Smooth muscle cell (in vitro differentiated cells): Measurements from ENCODE around the gene TEK. TPM values are rescaled to one million over a fixed set of nuclear protein-coding genes. Genes with fewer than 3 reads are reported as not detected.

ENCODE experiments used
- DNase-seq: peaks from one replicate; lab custom pipeline; 2025; ENCODE audit not compliant: unreplicated experiment; lab: John Stamatoyannopoulos, UW
- H2AFZ ChIP-seq: fragments of 200-600 bp; sonication (generic); 2 replicates; pipeline ENCODE4 v1.6.0; 2016; ENCODE audit warnings: antibody characterized with exemption, low read depth, mild to moderate bottlenecking
- H3F3A ChIP-seq: fragments of 200-600 bp; sonication (generic); 2 replicates; pipeline ENCODE4 v1.6.0; 2017; ENCODE audit warnings: antibody characterized with exemption, low read depth
- H3K27ac ChIP-seq: fragments of 200-600 bp; sonication (generic); 2 replicates; pipeline ENCODE4 v1.5.1; 2016; ENCODE audit warnings: low read depth, mild to moderate bottlenecking
- H3K27me3 ChIP-seq: fragments of 200-600 bp; sonication (generic); 2 replicates; pipeline ENCODE4 v1.6.1; 2016; ENCODE audit warnings: low read depth, mild to moderate bottlenecking
- H3K36me3 ChIP-seq: fragments of 200-600 bp; sonication (generic); 2 replicates; pipeline ENCODE4 v1.5.1; 2016; ENCODE audit warnings: low read depth
- H3K4me1 ChIP-seq: fragments of 200-600 bp; sonication (generic); 2 replicates; pipeline ENCODE4 v1.5.1; 2016; ENCODE audit warnings: low read depth
- H3K4me2 ChIP-seq: fragments of 200-600 bp; sonication (generic); 2 replicates; pipeline ENCODE4 v1.6.0; 2016; ENCODE audit warnings: mild to moderate bottlenecking
- H3K4me3 ChIP-seq: fragments of 200-600 bp; sonication (generic); 2 replicates; pipeline ENCODE4 v1.5.1; 2016; ENCODE audit warnings: mild to moderate bottlenecking
- H3K79me2 ChIP-seq: fragments of 200-600 bp; sonication (generic); 2 replicates; pipeline ENCODE4 v1.6.0; 2016; ENCODE audit warnings: low read depth, mild to moderate bottlenecking
- H3K9ac ChIP-seq: fragments of 200-600 bp; sonication (generic); 2 replicates; pipeline ENCODE4 v1.6.0; 2016; ENCODE audit warnings: low read depth
- H3K9me3 ChIP-seq: fragments of 200-600 bp; sonication (generic); replicated peaks from 2 replicates; pipeline ENCODE4 v1.5.1; 2016; ENCODE audit warnings: low read depth
- H4K20me1 ChIP-seq: fragments of 200-600 bp; sonication (generic); 2 replicates; pipeline ENCODE4 v1.6.0; 2016; ENCODE audit warnings: low read depth
- WGBS: methylation state at CpG from one replicate; pipeline ENCODE4 v1.1.7; 2016; ENCODE audit warnings: low lambda C conversion rate; 5-methylcytosine and 5-hydroxymethylcytosine counted together
- polyA plus RNA-seq: library from polyadenylated mRNA; unstranded; fragments of >200 nt; fragmentation: Nextera tagmentation; extraction: Ambion mirVana; gene quantifications from 2 replicates; pipeline ENCODE4 v1.2.1, GENCODE V29; 2016
- total RNA-seq: library from RNA; depleted of rRNA; stranded (reverse); fragments of >200 nt; gene quantifications from 2 replicates; pipeline ENCODE4 v1.2.3, GENCODE V29; 2014
- TF ChIP-seq, protein P1 (sequence below): fragments of 200-600 bp; sonication (generic); IDR thresholded peaks from 2 replicates; pipeline ENCODE4 v1.5.1; 2017; ENCODE audit warnings: borderline replicate concordance, mild to moderate bottlenecking, antibody characterized with exemption; ENCODE audit not compliant: insufficient read depth, poor library complexity, severe bottlenecking

TEK gene
- total and polyA plus RNA-seq, 2 experiments from 2014 or later = 36.0 to 58.9 TPM

DNA sequence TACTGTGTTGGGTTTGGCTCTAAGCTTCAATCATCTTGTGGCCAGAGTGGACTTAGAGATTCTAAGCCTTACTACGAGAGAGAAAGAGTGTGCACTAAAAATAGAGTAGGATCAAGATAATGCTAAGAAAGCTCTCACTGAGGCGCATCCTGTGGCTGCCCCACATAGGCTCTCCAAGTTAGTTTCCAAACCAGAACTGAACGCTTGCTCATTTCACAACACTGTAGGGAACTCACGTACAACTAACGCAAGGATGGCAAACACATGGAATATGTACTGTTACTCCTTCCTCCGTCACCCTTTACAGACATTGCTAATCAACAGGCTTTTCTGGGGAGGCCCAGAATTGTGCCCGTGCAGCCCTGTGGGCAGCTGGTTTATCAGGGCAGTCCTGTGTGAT is 97.0 kb downstream of the TEK start:
- TF ChIP-seq, protein P1, sequence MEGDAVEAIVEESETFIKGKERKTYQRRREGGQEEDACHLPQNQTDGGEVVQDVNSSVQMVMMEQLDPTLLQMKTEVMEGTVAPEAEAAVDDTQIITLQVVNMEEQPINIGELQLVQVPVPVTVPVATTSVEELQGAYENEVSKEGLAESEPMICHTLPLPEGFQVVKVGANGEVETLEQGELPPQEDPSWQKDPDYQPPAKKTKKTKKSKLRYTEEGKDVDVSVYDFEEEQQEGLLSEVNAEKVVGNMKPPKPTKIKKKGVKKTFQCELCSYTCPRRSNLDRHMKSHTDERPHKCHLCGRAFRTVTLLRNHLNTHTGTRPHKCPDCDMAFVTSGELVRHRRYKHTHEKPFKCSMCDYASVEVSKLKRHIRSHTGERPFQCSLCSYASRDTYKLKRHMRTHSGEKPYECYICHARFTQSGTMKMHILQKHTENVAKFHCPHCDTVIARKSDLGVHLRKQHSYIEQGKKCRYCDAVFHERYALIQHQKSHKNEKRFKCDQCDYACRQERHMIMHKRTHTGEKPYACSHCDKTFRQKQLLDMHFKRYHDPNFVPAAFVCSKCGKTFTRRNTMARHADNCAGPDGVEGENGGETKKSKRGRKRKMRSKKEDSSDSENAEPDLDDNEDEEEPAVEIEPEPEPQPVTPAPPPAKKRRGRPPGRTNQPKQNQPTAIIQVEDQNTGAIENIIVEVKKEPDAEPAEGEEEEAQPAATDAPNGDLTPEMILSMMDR = no peak
- no peaks in the 10 kb centered on the region for H3K36me3 ChIP-seq
- H3K79me2 ChIP-seq = no peaks in the 10 kb centered on the region
- peak overlapping the region; percentile 48 for H3K4me2 ChIP-seq
- peaks cover 3% of the 10 kb centered on the region for H3K4me1 ChIP-seq
- peak overlapping the region; percentile 32 for H3K27ac ChIP-seq
- DNase-seq = no peak
- no peaks in the 10 kb centered on the region for H4K20me1 ChIP-seq
- H3K27me3 ChIP-seq = no peaks in the 10 kb centered on the region
- H3K4me3 ChIP-seq = no peak overlapping the region
- H3K9me3 ChIP-seq = no peaks in the 10 kb centered on the region
- H3K9ac ChIP-seq = no peak overlapping the region
- H3F3A ChIP-seq = peaks cover 30% of the 10 kb centered on the region
- WGBS = 29% methylated on average over 7 of the region's 7 CpGs
- no peak overlapping the region for H2AFZ ChIP-seq

DNA sequence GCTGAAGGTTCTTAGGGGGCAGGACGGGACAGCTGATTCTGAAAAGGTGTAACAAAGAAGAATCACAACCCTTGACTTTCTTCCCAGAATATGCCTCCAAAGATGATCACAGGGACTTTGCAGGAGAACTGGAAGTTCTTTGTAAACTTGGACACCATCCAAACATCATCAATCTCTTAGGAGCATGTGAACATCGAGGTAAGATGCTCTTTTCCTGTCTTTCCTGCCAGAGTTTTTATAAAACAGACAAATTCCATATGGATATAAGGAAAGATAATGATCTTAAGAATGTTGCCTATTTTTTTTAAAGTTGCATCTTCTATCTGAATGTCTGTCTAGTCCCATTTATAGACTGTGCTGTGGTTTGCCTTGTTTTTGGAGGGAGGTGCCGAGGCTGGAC is 100.0 kb downstream of the TEK start:
- no peaks in the 10 kb centered on the region for H3K79me2 ChIP-seq
- WGBS = 82% methylated on average over 3 of the region's 3 CpGs
- H3K27me3 ChIP-seq = no peaks in the 10 kb centered on the region
- H3K27ac ChIP-seq = no peak overlapping the region
- H3K9ac ChIP-seq = no peak overlapping the region
- TF ChIP-seq, protein P1 = no peak
- H3K4me2 ChIP-seq = no peak overlapping the region
- peaks cover 24% of the 10 kb centered on the region for H3F3A ChIP-seq
- H2AFZ ChIP-seq = no peak overlapping the region
- H4K20me1 ChIP-seq = no peaks in the 10 kb centered on the region
- peaks cover 3% of the 10 kb centered on the region for H3K4me1 ChIP-seq
- H3K9me3 ChIP-seq = no peaks in the 10 kb centered on the region
- H3K4me3 ChIP-seq = no peak overlapping the region
- no peak for DNase-seq
- no peaks in the 10 kb centered on the region for H3K36me3 ChIP-seq

DNA sequence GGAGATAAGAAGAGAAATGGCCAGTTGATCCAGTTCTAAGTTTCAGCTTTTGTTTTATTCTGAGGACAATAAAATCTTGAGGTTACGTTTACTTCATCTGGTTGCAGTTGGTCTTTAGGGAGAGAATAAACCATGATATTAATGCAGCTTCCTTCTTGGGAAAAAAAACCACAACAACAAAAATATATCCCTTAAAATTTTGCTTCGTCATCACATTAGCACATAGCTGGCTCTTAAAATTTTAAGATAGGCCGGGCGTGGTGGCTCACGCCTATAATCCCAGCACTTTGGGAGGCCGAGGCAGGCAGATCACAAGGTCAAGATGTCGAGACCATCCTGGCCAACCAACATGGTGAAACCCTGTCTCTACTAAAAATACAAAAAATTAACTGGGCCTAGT is 101.6 kb downstream of the TEK start:
- Histone ChIP-seq H3K4me2 (peak overlapping the region; percentile 7), H4K20me1 (no peaks in the 10 kb centered on the region), H3K4me3 (no peak overlapping the region), H3K9me3 (no peaks in the 10 kb centered on the region), H3K79me2 (no peaks in the 10 kb centered on the region), H3K4me1 (peaks cover 3% of the 10 kb centered on the region), H3K27ac (peak overlapping the region; percentile 1), H3K36me3 (no peaks in the 10 kb centered on the region), H2AFZ (no peak overlapping the region), H3F3A (peaks cover 16% of the 10 kb centered on the region), H3K9ac (no peak overlapping the region), H3K27me3 (no peaks in the 10 kb centered on the region)
- no peak for DNase-seq
- TF ChIP-seq, protein P1 = no peak
- 65% methylated on average over 7 of the region's 7 CpGs for WGBS

DNA sequence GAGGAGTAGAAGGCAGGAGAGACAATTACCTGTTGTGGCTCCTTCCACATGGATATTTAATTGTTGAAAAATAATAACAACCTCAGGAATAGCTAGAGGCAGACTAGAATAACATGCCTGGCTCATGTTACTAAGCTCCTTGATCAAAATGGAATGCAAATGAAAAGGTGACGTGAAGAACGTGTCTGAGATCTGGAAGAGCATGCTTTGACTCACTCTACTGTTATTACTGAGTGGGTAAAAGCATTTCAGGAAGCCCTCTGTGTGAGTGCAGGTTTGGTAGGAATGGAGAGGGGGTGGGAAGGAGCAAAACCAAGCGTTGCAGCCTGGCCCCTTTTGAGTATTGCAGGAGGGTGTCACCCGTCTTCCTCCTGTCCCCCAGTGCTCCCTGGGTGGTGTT is 103.2 kb downstream of the TEK start:
- Histone ChIP-seq H3F3A (peaks cover 7% of the 10 kb centered on the region), H4K20me1 (no peaks in the 10 kb centered on the region), H2AFZ (no peak overlapping the region), H3K4me3 (no peak overlapping the region), H3K79me2 (no peaks in the 10 kb centered on the region), H3K4me2 (peak overlapping the region; percentile 60), H3K9ac (no peak overlapping the region), H3K4me1 (no peaks in the 10 kb centered on the region), H3K27ac (peak overlapping the region; percentile 47), H3K9me3 (no peaks in the 10 kb centered on the region), H3K27me3 (no peaks in the 10 kb centered on the region), H3K36me3 (no peaks in the 10 kb centered on the region)
- DNase-seq = no peak
- 50% methylated on average over 4 of the region's 4 CpGs for WGBS
- TF ChIP-seq, protein P1 = no peak
